HepG2 (cell line): Measurements from ENCODE around the gene ARHGEF3. TPM values are rescaled to one million over a fixed set of nuclear protein-coding genes. Genes with fewer than 3 reads are reported as not detected.

Experiments used
- ATAC-seq: fragments of 200-7000 bp; cut with Tn5 transposase; 3 replicates; pipeline ENCODE4 v1.9.1; 2020; ENCODE audit warnings: mild to moderate bottlenecking, moderate library complexity
- BruUV-seq: library from RNA; stranded (reverse); fragments of 400-500 nt; replicated peaks from 2 replicates; lab custom pipeline; 2021; lab: Mats Ljungman, UMichigan
- CTCF ChIA-PET: fragments of 300-600 bp; formaldehyde crosslinking; extraction: SDS; loops from one replicate; lab custom pipeline; 2021; ENCODE audit warnings: low total read pairs, inconsistent platforms, low intra/inter-chr PET ratio; lab: Yijun Ruan, JAX
- POLR2A ChIA-PET: fragments of 350-600 bp; sonication (Branson Sonifier 250); formaldehyde crosslinking; loops from one replicate; lab custom pipeline; 2020; ENCODE audit warnings: antibody characterized with exemption, inconsistent platforms; lab: Yijun Ruan, JAX
- DNase-seq: peaks from one replicate; pipeline ENCODE4 v3.0.0-alpha.2; 2015; ENCODE audit warnings: low spot score
- FAIRE-seq: peaks from 3 replicates; lab custom pipeline; 2011; peaks lifted over from hg19 to GRCh38; lab: Jason Lieb, UNC
- H2AFZ ChIP-seq: one replicate; pipeline ENCODE4 v1.6.1; 2011; ENCODE audit warnings: low read length, inconsistent platforms
- H3K27ac ChIP-seq: fragments of 300-600 bp; 3 replicates; pipeline ENCODE4 v1.8.0; 2011; ENCODE audit warnings: mixed run types, mild to moderate bottlenecking, mixed read lengths, low read length, inconsistent platforms; ENCODE audit not compliant: insufficient read depth; ENCODE audit errors: extremely low read length
- H3K27me3 ChIP-seq, 2 experiments: fragments of 200-600 bp in 1 of 2; 2 replicates in 1 of 2; 3 replicates in 1 of 2; pipeline versions ENCODE4 v1.6.0 to v1.8.0; 2011; ENCODE audit warnings: low read length in 2 of 2, mild to moderate bottlenecking in 2 of 2, moderate library complexity in 2 of 2, inconsistent platforms in 1 of 2; ENCODE audit not compliant: insufficient read depth in 2 of 2, control insufficient read depth in 1 of 2
- H3K36me3 ChIP-seq, 2 experiments: fragments of 200-600 bp in 1 of 2; replicated peaks in 1 of 2; 2 replicates in 1 of 2; 3 replicates in 1 of 2; pipeline versions ENCODE4 v1.5.1 to v1.8.0; 2011; ENCODE audit warnings: low read length in 2 of 2, inconsistent platforms in 1 of 2; ENCODE audit not compliant: insufficient read depth in 2 of 2, control insufficient read depth in 1 of 2
- H3K4me1 ChIP-seq: 2 replicates; pipeline ENCODE4 v1.5.1; 2012; ENCODE audit warnings: low read length, inconsistent platforms; ENCODE audit not compliant: insufficient read depth
- H3K4me2 ChIP-seq: 2 replicates; pipeline ENCODE4 v1.6.0; 2011; ENCODE audit warnings: low read depth, low read length, inconsistent platforms
- H3K4me3 ChIP-seq, 3 experiments: fragments of 200-600 bp in 1 of 3; sonication (generic), shearing (Covaris generic) in 1 of 3; replicated peaks in 1 of 3; 2 replicates each; pipeline ENCODE4 v1.5.1; 2011 to 2016; ENCODE audit warnings: low read length in 3 of 3, inconsistent platforms in 2 of 3, low read depth in 2 of 3, mild to moderate bottlenecking in 2 of 3, control low read depth in 1 of 3, mixed read lengths in 1 of 3; ENCODE audit not compliant: insufficient read depth in 1 of 3
- H3K79me2 ChIP-seq: one replicate; pipeline ENCODE4 v1.6.1; 2011; ENCODE audit warnings: low read length, inconsistent platforms; ENCODE audit not compliant: insufficient read depth
- H3K9ac ChIP-seq: 2 replicates; pipeline ENCODE4 v1.6.0; 2011; ENCODE audit warnings: mild to moderate bottlenecking, low read depth, low read length, inconsistent platforms; ENCODE audit not compliant: insufficient read depth
- H3K9me3 ChIP-seq: 2 replicates; pipeline ENCODE4 v1.5.1; 2012; ENCODE audit warnings: mild to moderate bottlenecking, low read length
- H4K20me1 ChIP-seq: 2 replicates; pipeline ENCODE4 v1.6.0; 2011; ENCODE audit warnings: inconsistent platforms, mild to moderate bottlenecking, low read length, moderate library complexity; ENCODE audit not compliant: insufficient read depth
- CREM ChIP-seq, 2 experiments: sonication (generic) in 1 of 2; formaldehyde crosslinking in 1 of 2; IDR thresholded peaks; 2 replicates each; pipeline versions ENCODE4 v1.4.0 to v1.6.1; 2016 to 2020; ENCODE audit warnings: antibody characterized with exemption in 1 of 2, mild to moderate bottlenecking in 1 of 2, missing genetic modification reagents in 1 of 2
- DPF2 ChIP-seq: sonication (generic); formaldehyde crosslinking; IDR thresholded peaks from 2 replicates; pipeline ENCODE4 v1.4.0; 2020; ENCODE audit warnings: mild to moderate bottlenecking, low read depth, missing genetic modification reagents, borderline replicate concordance
- ESRRA ChIP-seq: sonication (generic); formaldehyde crosslinking; IDR thresholded peaks from 2 replicates; pipeline ENCODE4 v1.5.1; 2020; ENCODE audit warnings: mild to moderate bottlenecking, low read depth, missing genetic modification reagents
- HNF4A ChIP-seq: sonication (generic); formaldehyde crosslinking; IDR thresholded peaks from 2 replicates; pipeline ENCODE4 v1.4.0; 2020; ENCODE audit warnings: missing genetic modification reagents
- JARID2 ChIP-seq: sonication (generic); formaldehyde crosslinking; IDR thresholded peaks from 2 replicates; pipeline ENCODE4 v1.8.1; 2023; ENCODE audit warnings: missing genetic modification reagents, inconsistent platforms; ENCODE audit not compliant: insufficient replicate concordance
- MED8 ChIP-seq: sonication (generic); formaldehyde crosslinking; IDR thresholded peaks from 2 replicates; pipeline ENCODE4 v1.8.1; 2023; ENCODE audit warnings: mild to moderate bottlenecking, missing genetic modification reagents; ENCODE audit not compliant: insufficient replicate concordance
- NR2C2 ChIP-seq: sonication (generic); formaldehyde crosslinking; IDR thresholded peaks from 2 replicates; pipeline ENCODE4 v1.4.0; 2020; ENCODE audit warnings: missing genetic modification reagents, mild to moderate bottlenecking, moderate library complexity, borderline replicate concordance
- NR3C1 ChIP-seq: sonication (generic); formaldehyde crosslinking; IDR thresholded peaks from 2 replicates; pipeline ENCODE4 v1.4.0; 2020; ENCODE audit warnings: missing genetic modification reagents
- RFXAP ChIP-seq: sonication (generic); formaldehyde crosslinking; IDR thresholded peaks from 2 replicates; pipeline ENCODE4 v1.4.0; 2020; ENCODE audit warnings: missing genetic modification reagents, borderline replicate concordance
- SIX4 ChIP-seq: sonication (generic); formaldehyde crosslinking; IDR thresholded peaks from 2 replicates; pipeline ENCODE4 v1.4.0; 2020; ENCODE audit warnings: missing genetic modification reagents
- SRF ChIP-seq: IDR thresholded peaks from 2 replicates; pipeline ENCODE4 v1.6.1; 2011; ENCODE audit warnings: mild to moderate bottlenecking, low read depth, low read length, moderate library complexity
- ZBTB43 ChIP-seq: sonication (generic); formaldehyde crosslinking; conservative IDR thresholded peaks from 2 replicates; pipeline ENCODE4 v1.4.0; 2020; ENCODE audit warnings: missing genetic modification reagents
- ZEB1 ChIP-seq: IDR thresholded peaks from 2 replicates; pipeline ENCODE4 v1.6.1; 2012; ENCODE audit warnings: mild to moderate bottlenecking, low read depth, inconsistent platforms; ENCODE audit not compliant: insufficient replicate concordance
- ZFY ChIP-seq: sonication (generic); formaldehyde crosslinking; IDR thresholded peaks from 2 replicates; pipeline ENCODE4 v1.4.0; 2020; ENCODE audit warnings: missing genetic modification reagents
- ZNF264 ChIP-seq: sonication (generic); formaldehyde crosslinking; IDR thresholded peaks from 2 replicates; pipeline ENCODE4 v1.4.0; 2020; ENCODE audit warnings: missing genetic modification reagents
- WGBS: methylation state at CpG from one replicate; pipeline ENCODE4 v1.1.6; 2017; ENCODE audit warnings: low lambda C conversion rate; 5-methylcytosine and 5-hydroxymethylcytosine counted together
- in situ Hi-C: cut with HindIII; loops from 2 replicates; pipeline ENCODE4 v1.10.0; 2017; ENCODE audit warnings: low pct_unique_long_range_greater_than_20kb; ENCODE audit not compliant: extremely low pct_ligation_motif_present
- intact Hi-C: fragments of 100-400 bp; cut with micrococcal nuclease; formaldehyde crosslinking; loops from one replicate; pipeline ENCODE4 v1.10.0; 2022; ENCODE audit not compliant: unreplicated experiment
- polyA plus RNA-seq, 8 experiments: library from polyadenylated mRNA; depleted of rRNA in 3 of 8; stranded (reverse) in 7 of 8; unstranded in 1 of 8; fragments of >200 nt; fragmentation: Illumina TruSeq in 4 of 8; extraction: Trizol in 4 of 8; gene quantifications; 2 replicates each; pipeline versions ENCODE4 v1.2.1 to v1.2.3, GENCODE V29; 2011 to 2016; ENCODE audit warnings: low read depth in 4 of 8, missing spikeins in 1 of 8, mixed read lengths in 1 of 8; ENCODE audit not compliant: insufficient read depth in 1 of 8
- total RNA-seq, 5 experiments: library from RNA; depleted of rRNA; stranded (reverse); fragments of >200 nt; fragmentation: Illumina TruSeq; extraction: Trizol; gene quantifications; 2 replicates each; pipeline ENCODE4 v1.2.3, GENCODE V29; 2016; ENCODE audit warnings: low read depth in 1 of 5
- TF ChIP-seq, protein P1 (sequence below), 2 experiments: fragments of 450-650 bp in 1 of 2; sonication (generic) in 1 of 2; formaldehyde crosslinking; IDR thresholded peaks; 2 replicates each; pipeline versions ENCODE4 v1.5.0 to v1.8.0; 2020 to 2022; ENCODE audit warnings: mild to moderate bottlenecking in 1 of 2, missing genetic modification reagents in 1 of 2

The ARHGEF3 gene
- total and polyA plus RNA-seq, 2 of the 13 experiments (the other 11 are each of a cell fraction or from before 2014, with no cell fraction given) = 14.8 to 23.1 TPM

DNA sequence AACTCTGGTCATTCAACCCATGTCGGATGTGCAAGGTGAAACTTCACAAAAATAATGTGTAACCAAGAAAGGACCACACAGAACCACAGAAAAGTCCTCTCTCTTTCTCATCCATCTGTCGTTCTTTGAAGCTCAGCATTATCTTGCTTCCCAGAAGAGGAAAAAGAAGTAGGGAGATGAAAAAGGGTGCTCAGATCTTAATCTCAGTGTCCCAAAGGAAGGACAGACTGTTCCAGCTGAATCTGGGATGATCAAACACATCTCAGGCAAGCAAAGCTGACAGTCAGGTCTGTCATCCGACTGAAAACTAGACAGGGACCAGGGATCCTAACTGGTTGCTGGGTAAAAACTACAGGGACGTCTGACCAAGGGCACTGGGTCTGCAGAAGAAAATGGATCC, 16.2 kb downstream of the ARHGEF3 start:
- BruUV-seq = no TSS peak
- 100% methylated on average over 4 of the region's 4 CpGs for WGBS
- FAIRE-seq = no peak
- no peaks in the 10 kb centered on the region for H4K20me1 ChIP-seq
- peaks cover 51% of the 10 kb centered on the region for H3K79me2 ChIP-seq
- in situ Hi-C loops = no loop called here
- H3K27me3 ChIP-seq = no peaks in the 10 kb centered on the region
- ChIA-PET CTCF (no interaction called here), POLR2A (interaction anchor here (1.0 to 3.0 kb wide), 4 partner anchors 10 to 204 kb away, joined by 3 to 27 read pairs (median 10); partner anchors contain the start of genes ARHGEF3 and TASOR)
- no peaks in the 10 kb centered on the region for H3K9me3 ChIP-seq
- H3K27ac ChIP-seq = no peak overlapping the region
- TF ChIP-seq ZFY (CRISPR knock-in tag) = no peak
- TF ChIP-seq, all 625 proteins: peak for 0
- DNase-seq (no peak), ATAC-seq (no peak)
- H3K4me1 ChIP-seq = peaks cover 73% of the 10 kb centered on the region
- peaks cover 0 to 1% of the 10 kb centered on the region in 2 experiments; a peak in 1 of 5 replicates for H3K36me3 ChIP-seq
- H3K4me3 ChIP-seq = no peak overlapping the region
- intact Hi-C loops = no loop called here
- no peak overlapping the region for H3K4me2 ChIP-seq
- H2AFZ ChIP-seq = no peak overlapping the region
- no peak overlapping the region for H3K9ac ChIP-seq

DNA sequence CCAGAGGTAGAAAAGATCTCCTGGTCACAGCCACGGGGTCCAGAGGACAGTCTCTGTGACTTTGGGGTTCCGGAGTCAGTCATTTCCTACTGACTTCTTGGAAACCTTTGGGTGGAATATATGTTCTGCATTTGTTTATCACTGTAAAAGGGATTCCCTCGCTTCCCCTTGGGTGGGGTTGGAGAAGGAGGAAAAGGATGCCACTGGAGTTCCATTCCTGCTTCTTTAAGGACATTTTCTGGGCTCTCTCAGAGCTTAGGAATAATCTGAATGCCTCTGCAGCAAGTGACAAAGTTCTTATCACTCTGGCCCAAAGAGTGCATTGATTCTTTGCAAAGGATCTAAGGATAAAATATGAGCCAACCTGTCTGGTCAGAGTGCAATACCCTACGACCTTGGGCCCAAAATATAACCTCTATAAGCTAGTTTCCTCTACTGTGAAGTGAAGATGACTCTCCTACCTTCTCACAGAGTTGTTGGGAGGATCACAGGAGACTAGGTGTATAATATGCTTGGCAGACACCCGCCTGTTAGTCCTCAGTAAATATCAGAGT, 17.2 kb downstream of the ARHGEF3 start:
- ChIA-PET POLR2A (interaction anchor here (0.7 to 3.0 kb wide), 10 partner anchors 8 to 205 kb away, joined by 3 to 27 read pairs (median 4); partner anchors contain the start of genes ARHGEF3 and TASOR), CTCF (no interaction called here)
- H4K20me1 ChIP-seq = no peaks in the 10 kb centered on the region
- TSS peak; percentile 44 for BruUV-seq
- peak; percentile 28 for ATAC-seq
- no peaks in the 10 kb centered on the region for H3K27me3 ChIP-seq
- H2AFZ ChIP-seq = no peak overlapping the region
- H3K79me2 ChIP-seq = peaks cover 52% of the 10 kb centered on the region
- in situ Hi-C loops = no loop called here
- H3K9me3 ChIP-seq = no peaks in the 10 kb centered on the region
- FAIRE-seq = no peak
- no peak overlapping the region for H3K4me3 ChIP-seq
- H3K9ac ChIP-seq = 0 out of 2 replicates have a peak overlapping the region, but pooled peaks have one; percentile 6
- 73% methylated on average over 4 of the region's 5 CpGs for WGBS
- no peak for DNase-seq
- peaks cover 0 to 1% of the 10 kb centered on the region in 2 experiments; a peak in 1 of 5 replicates for H3K36me3 ChIP-seq
- H3K4me2 ChIP-seq = peak overlapping the region; percentile 56; the same call in 1 of the 2 replicates
- intact Hi-C loops = no loop called here
- peaks cover 68% of the 10 kb centered on the region for H3K4me1 ChIP-seq
- peak overlapping the region; percentile 65 for H3K27ac ChIP-seq
- TF ChIP-seq ZBTB43 (no peak), MED8 (no peak), ESRRA (CRISPR knock-in tag) (peak; percentile 82), JARID2 (no peak), HNF4A (peak; percentile 70), NR3C1 (no peak), ZEB1 (no peak), CREM (IDR thresholded peaks at IDR 0.05) (no peak), CREM (CRISPR knock-in tag; IDR thresholded peaks at IDR 0.05) (no peak), DPF2 (CRISPR knock-in tag) (no peak), RFXAP (CRISPR knock-in tag) (no peak), SIX4 (CRISPR knock-in tag) (no peak), NR2C2 (CRISPR knock-in tag) (0 out of 2 replicates have a peak, but pooled peaks have one; percentile 13), SRF (no peak), ZNF264 (CRISPR knock-in tag) (no peak)
- TF ChIP-seq, protein P1, sequence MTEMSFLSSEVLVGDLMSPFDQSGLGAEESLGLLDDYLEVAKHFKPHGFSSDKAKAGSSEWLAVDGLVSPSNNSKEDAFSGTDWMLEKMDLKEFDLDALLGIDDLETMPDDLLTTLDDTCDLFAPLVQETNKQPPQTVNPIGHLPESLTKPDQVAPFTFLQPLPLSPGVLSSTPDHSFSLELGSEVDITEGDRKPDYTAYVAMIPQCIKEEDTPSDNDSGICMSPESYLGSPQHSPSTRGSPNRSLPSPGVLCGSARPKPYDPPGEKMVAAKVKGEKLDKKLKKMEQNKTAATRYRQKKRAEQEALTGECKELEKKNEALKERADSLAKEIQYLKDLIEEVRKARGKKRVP (CRISPR knock-in tag; IDR thresholded peaks at IDR 0.05) = 0 out of 4 replicates have a peak, but pooled peaks of 1 of the 2 experiments have one; percentile 17
